GF-D8 (cell line): Measurements from ENCODE around the gene SLC2A4RG.

Experiments
- DNase-seq: peaks from one replicate; lab custom pipeline; 2025; lab: John Stamatoyannopoulos, UW

Gene SLC2A4RG

GRCh38 chr20:63699466-63700198 lies 39.9 kb upstream of the SLC2A4RG start:
- no peak for DNase-seq

- DNase-seq: no peak
These were observed 39.2 kb upstream of the SLC2A4RG start for GRCh38 chr20:63700199-63701050.

GRCh38 chr20:63701051-63701328 lies 38.6 kb upstream of the SLC2A4RG start:
- DNase-seq: no peak

GRCh38 chr20:63701329-63702035 lies 38.1 kb upstream of the SLC2A4RG start:
- DNase-seq: no peak

GRCh38 chr20:63702036-63702665 lies 37.4 kb upstream of the SLC2A4RG start:
- no peak for DNase-seq

GRCh38 chr20:63702751-63703470 lies 36.7 kb upstream of the SLC2A4RG start:
- no peak for DNase-seq

GRCh38 chr20:63703471-63703975 lies 36.1 kb upstream of the SLC2A4RG start:
- DNase-seq: no peak

GRCh38 chr20:63703976-63704748 lies 35.4 kb upstream of the SLC2A4RG start:
- DNase-seq: no peak

GRCh38 chr20:63704749-63705117 lies 34.8 kb upstream of the SLC2A4RG start:
- DNase-seq: no peak

- no peak for DNase-seq
These were observed 34.1 kb upstream of the SLC2A4RG start for GRCh38 chr20:63705232-63706026.

- no peak for DNase-seq
These were observed 33.4 kb upstream of the SLC2A4RG start for GRCh38 chr20:63706027-63706695.

GRCh38 chr20:63706852-63707557 lies 32.6 kb upstream of the SLC2A4RG start:
- DNase-seq: no peak

- DNase-seq: peak; percentile 64
These were observed 31.8 kb upstream of the SLC2A4RG start, which contains the start of the genes ARFRP1 and ZGPAT for GRCh38 chr20:63707558-63708300. TSS of gene ARFRP1 (minus strand) at chr20:63707976. CDS start at chr20:63707091, 885 bp downstream. TSS of gene ZGPAT (plus strand) at chr20:63708039. CDS start at chr20:63708581, 542 bp downstream.

- no peak for DNase-seq
These were observed 31.1 kb upstream of the SLC2A4RG start for GRCh38 chr20:63708301-63709148.

GRCh38 chr20:63709149-63709527 lies 30.4 kb upstream of the SLC2A4RG start:
- no peak for DNase-seq

- DNase-seq: no peak
These were observed 28.4 kb upstream of the SLC2A4RG start for GRCh38 chr20:63711085-63711645.

- no peak for DNase-seq
These were observed 27.4 kb upstream of the SLC2A4RG start for GRCh38 chr20:63712191-63712590.
